Fibroblast of pulmonary artery (primary cell): ENCODE data around the gene SERPINB6.
"Not testable (repeated sequence)": the region's sequence is repeated elsewhere in the genome, so short reads cannot be mapped to it uniquely, and the experiment has no call there.

Experiments
- DNase-seq: peaks from one replicate; pipeline ENCODE4 v3.0.0-alpha.2; 2010; ENCODE audit warnings: low read depth
- H3K4me3 ChIP-seq: replicated peaks from 2 replicates; pipeline ENCODE4 v1.5.1; 2011; ENCODE audit warnings: low read depth, mild to moderate bottlenecking, control low read depth, low read length, moderate library complexity
- CTCF ChIP-seq: IDR thresholded peaks from 2 replicates; pipeline ENCODE4 v1.5.1; 2011; ENCODE audit warnings: mild to moderate bottlenecking, control low read depth, low read length, inconsistent platforms; ENCODE audit errors: missing control alignments

Gene SERPINB6

DNA sequence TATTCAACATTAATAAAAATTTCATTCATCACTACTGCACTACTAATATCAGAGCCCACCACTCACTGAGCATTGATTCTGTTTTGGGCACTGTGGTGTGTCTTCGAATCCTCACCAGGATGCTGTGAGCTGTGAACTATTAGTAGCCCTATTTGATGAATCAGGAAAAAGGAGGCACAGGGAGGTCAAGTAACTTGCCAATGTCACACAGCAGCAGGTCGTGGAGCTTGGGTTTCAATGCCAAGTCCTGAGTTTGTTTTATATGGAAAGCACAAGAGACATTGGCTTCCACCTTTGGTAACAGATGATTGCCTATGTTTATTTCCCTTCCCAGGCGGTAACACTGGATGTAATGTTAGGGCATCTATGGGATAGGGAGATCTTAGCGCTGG is 43.3 kb upstream of the SERPINB6 start:
- TF ChIP-seq CTCF = no peak
- DNase-seq = no peak
- no peak overlapping the region for H3K4me3 ChIP-seq

GRCh38 chr6:3013901-3014674 is 42.7 kb upstream of the SERPINB6 start:
- TF ChIP-seq CTCF = no peak
- DNase-seq = no peak
- H3K4me3 ChIP-seq = no peak overlapping the region

- H3K4me3 ChIP-seq = no peak overlapping the region
- peak; percentile 55 for DNase-seq
- no peak for TF ChIP-seq CTCF
These were observed 42.1 kb upstream of the SERPINB6 start for GRCh38 chr6:3013486-3013885.

DNA sequence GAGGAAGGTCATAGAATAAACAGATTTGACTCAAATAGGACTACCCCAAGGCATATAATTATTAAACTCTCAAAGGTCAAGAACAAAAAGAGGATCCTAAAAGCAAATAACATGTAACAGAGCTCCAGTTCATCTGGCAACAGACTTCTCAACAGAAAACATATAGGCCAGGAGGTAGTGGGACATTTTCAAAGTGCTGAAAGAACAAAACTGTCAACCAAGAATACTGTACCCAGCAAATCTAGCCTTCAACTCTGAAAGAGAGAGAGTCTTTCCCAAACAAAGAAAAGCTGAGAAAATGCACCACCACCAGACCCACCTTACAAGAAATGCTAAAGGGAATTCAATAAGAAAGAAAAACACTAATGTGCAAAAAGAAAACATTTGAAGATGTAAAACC is 40.2 kb upstream of the SERPINB6 start:
- no peak for DNase-seq
- no peak for TF ChIP-seq CTCF
- H3K4me3 ChIP-seq = no peak overlapping the region

- no peak for TF ChIP-seq CTCF
- DNase-seq = no peak
- no peak overlapping the region for H3K4me3 ChIP-seq
These were observed 39.8 kb upstream of the SERPINB6 start for GRCh38 chr6:3011158-3011557.

- no peak for TF ChIP-seq CTCF
- no peak for DNase-seq
- no peak overlapping the region for H3K4me3 ChIP-seq
These were observed 38.6 kb upstream of the SERPINB6 start for GRCh38 chr6:3009930-3010329.

DNA sequence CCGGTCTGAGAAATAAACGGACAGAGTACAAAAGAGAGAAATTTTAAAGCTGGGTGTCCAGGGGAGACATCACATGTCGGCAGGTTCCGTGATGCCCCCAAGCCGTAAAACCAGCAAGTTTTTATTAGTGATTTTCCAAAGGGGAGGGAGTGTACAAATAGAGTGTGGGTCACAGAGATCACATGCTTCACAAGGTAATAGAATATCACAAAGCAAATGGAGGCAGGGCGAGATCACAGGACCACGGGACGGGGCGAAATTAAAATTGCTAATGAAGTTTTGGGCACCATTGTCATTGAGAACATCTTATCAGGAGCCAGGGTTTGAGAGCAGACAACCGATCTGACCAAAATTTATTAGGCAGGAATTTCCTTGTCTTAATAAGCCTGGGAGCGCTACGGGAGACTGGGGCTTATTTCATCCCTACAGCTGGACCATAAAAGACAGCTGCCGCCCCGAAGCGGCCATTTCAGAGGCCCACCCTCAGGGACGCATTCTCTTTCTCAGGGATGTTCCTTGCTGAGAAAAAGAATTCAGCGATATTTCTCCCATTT is 37.4 kb upstream of the SERPINB6 start:
- DNase-seq = not testable (repeated sequence)

More for the DNA sequence above, 37.4 kb upstream of the SERPINB6 start:
- H3K4me3 ChIP-seq = not testable (repeated sequence)
